Ishikawa (cell line): Measurements from ENCODE around the gene SRRM3.

ENCODE experiments used
- CEBPB ChIP-seq: IDR thresholded peaks from 2 replicates; pipeline ENCODE4 v1.6.1; 2012
- CREB1 ChIP-seq: IDR thresholded peaks from 2 replicates; pipeline ENCODE4 v1.6.1; 2012; ENCODE audit warnings: low read depth
- EGR1 ChIP-seq: IDR thresholded peaks from 2 replicates; pipeline ENCODE4 v1.6.1; 2012
- EP300 ChIP-seq: IDR thresholded peaks from 2 replicates; pipeline ENCODE4 v1.6.1; 2012; ENCODE audit warnings: borderline replicate concordance
- FOXM1 ChIP-seq: IDR thresholded peaks from 2 replicates; pipeline ENCODE4 v1.6.1; 2012; ENCODE audit warnings: low read depth, borderline replicate concordance
- NFIC ChIP-seq: IDR thresholded peaks from 2 replicates; pipeline ENCODE4 v1.6.1; 2012
- TAF1 ChIP-seq: IDR thresholded peaks from 2 replicates; pipeline ENCODE4 v1.6.1; 2012; ENCODE audit warnings: low read depth, mild to moderate bottlenecking
- TCF12 ChIP-seq: IDR thresholded peaks from 2 replicates; pipeline ENCODE4 v1.6.1; 2012; ENCODE audit warnings: low read depth
- TEAD4 ChIP-seq: IDR thresholded peaks from 2 replicates; pipeline ENCODE4 v1.6.1; 2012
- YY1 ChIP-seq: IDR thresholded peaks from 2 replicates; pipeline ENCODE4 v1.6.1; 2012; ENCODE audit warnings: low read depth
- TF ChIP-seq, protein P1 (sequence below): IDR thresholded peaks from 2 replicates; pipeline ENCODE4 v1.6.1; 2012
- TF ChIP-seq, protein P2 (sequence below): IDR thresholded peaks from 2 replicates; pipeline ENCODE4 v1.6.1; 2012; ENCODE audit warnings: low read depth, mild to moderate bottlenecking
- TF ChIP-seq, protein P3 (sequence below): IDR thresholded peaks from 2 replicates; pipeline ENCODE4 v1.6.1; 2012

DNA sequence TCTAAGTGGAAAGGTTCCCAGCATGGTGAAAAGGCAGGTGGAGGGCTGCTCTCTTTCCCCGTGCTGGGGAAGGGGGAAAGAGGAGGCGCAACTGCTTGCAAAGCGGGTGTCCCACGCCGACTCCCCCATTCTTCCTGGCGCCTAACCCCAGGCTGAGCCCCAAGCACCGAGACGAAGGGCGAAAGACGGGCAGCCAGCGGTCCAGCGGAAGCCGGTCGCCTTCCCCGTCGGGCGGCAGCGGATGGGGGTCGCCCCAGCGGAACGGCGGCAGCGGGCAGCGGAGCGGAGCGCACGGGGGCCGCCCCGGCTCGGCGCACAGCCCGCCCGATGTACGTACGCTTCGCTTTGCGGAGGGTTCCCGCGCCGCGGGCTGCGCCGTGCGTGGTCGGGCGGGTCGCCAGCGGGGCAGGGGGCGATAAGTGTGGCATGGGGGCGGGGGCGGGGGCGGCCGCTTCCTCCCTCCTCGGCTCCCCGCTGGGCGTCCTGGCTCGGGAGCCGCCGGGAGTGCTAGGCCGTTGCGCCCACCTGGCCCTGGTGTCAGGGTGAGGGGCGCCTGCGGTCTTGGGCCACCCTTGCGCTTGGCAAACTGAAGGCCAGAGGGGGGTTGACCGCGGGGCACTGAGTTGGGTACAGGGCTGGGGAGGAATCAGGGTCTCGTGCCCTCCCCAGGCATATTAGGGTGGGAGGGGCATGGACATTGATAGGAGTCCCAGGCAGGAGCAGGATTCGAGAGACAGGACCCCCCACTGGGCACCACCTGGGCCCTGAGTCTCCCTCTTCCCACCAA, 65.6 kb downstream of the SRRM3 start:
- TF ChIP-seq FOXM1 (no peak), EP300 (no peak), CREB1 (no peak), CEBPB (no peak), YY1 (no peak), TAF1 (no peak), NFIC (no peak), TEAD4 (no peak), TCF12 (no peak), EGR1 (no peak)
- TF ChIP-seq, protein P1, sequence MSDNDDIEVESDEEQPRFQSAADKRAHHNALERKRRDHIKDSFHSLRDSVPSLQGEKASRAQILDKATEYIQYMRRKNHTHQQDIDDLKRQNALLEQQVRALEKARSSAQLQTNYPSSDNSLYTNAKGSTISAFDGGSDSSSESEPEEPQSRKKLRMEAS = no peak
- TF ChIP-seq, protein P2, sequence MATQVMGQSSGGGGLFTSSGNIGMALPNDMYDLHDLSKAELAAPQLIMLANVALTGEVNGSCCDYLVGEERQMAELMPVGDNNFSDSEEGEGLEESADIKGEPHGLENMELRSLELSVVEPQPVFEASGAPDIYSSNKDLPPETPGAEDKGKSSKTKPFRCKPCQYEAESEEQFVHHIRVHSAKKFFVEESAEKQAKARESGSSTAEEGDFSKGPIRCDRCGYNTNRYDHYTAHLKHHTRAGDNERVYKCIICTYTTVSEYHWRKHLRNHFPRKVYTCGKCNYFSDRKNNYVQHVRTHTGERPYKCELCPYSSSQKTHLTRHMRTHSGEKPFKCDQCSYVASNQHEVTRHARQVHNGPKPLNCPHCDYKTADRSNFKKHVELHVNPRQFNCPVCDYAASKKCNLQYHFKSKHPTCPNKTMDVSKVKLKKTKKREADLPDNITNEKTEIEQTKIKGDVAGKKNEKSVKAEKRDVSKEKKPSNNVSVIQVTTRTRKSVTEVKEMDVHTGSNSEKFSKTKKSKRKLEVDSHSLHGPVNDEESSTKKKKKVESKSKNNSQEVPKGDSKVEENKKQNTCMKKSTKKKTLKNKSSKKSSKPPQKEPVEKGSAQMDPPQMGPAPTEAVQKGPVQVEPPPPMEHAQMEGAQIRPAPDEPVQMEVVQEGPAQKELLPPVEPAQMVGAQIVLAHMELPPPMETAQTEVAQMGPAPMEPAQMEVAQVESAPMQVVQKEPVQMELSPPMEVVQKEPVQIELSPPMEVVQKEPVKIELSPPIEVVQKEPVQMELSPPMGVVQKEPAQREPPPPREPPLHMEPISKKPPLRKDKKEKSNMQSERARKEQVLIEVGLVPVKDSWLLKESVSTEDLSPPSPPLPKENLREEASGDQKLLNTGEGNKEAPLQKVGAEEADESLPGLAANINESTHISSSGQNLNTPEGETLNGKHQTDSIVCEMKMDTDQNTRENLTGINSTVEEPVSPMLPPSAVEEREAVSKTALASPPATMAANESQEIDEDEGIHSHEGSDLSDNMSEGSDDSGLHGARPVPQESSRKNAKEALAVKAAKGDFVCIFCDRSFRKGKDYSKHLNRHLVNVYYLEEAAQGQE = 0 out of 2 replicates have a peak, but pooled peaks have one; percentile 7
- TF ChIP-seq, protein P3, sequence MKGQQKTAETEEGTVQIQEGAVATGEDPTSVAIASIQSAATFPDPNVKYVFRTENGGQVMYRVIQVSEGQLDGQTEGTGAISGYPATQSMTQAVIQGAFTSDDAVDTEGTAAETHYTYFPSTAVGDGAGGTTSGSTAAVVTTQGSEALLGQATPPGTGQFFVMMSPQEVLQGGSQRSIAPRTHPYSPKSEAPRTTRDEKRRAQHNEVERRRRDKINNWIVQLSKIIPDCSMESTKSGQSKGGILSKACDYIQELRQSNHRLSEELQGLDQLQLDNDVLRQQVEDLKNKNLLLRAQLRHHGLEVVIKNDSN = no peak
